Breast epithelium (tissue), 4 donors: ENCODE data around the gene GYS1. TPM values are rescaled to one million over a fixed set of nuclear protein-coding genes. Genes with fewer than 3 reads are reported as not detected.

ENCODE experiments used
- DNase-seq, 2 donors: peaks; one replicate each; pipeline ENCODE4 v3.0.0-alpha.2; 2019; ENCODE audit warnings: low spot score in 2 of 2
- H3K27ac ChIP-seq, 2 donors: fragments of 200-600 bp; sonication (generic) in 1 of 2; one replicate each; pipeline ENCODE4 v1.5.1; 2016 to 2019; ENCODE audit warnings: mild to moderate bottlenecking in 1 of 2
- H3K27me3 ChIP-seq, 2 donors: fragments of 200-600 bp; sonication (generic) in 1 of 2; one replicate each; pipeline versions ENCODE4 v1.5.1 to v1.6.0; 2017 to 2019; ENCODE audit warnings: control low read depth in 1 of 2, mild to moderate bottlenecking in 1 of 2
- H3K36me3 ChIP-seq: fragments of 200-600 bp; one replicate; pipeline ENCODE4 v1.5.1; 2019
- H3K4me1 ChIP-seq, 2 donors: fragments of 200-600 bp; sonication (generic); one replicate each; pipeline ENCODE4 v1.5.1; 2016 to 2019; ENCODE audit warnings: control low read depth in 1 of 2
- H3K4me3 ChIP-seq, 3 donors: fragments of 200-600 bp; sonication (generic); 1 replicate in 2 of 3; 2 replicates in 1 of 3; pipeline ENCODE4 v1.5.1; 2016 to 2019; ENCODE audit warnings: mild to moderate bottlenecking in 3 of 3, moderate library complexity in 2 of 3
- H3K9me3 ChIP-seq, 2 donors: fragments of 200-600 bp; sonication (generic) in 1 of 2; one replicate each; pipeline ENCODE4 v1.5.1; 2016 to 2019; ENCODE audit warnings: control low read depth in 1 of 2
- CTCF ChIP-seq, 3 donors: fragments of 450-650 bp; IDR thresholded peaks; one replicate each; pipeline ENCODE4 v1.5.1; 2016 to 2017; ENCODE audit warnings: antibody characterized with exemption in 3 of 3, mild to moderate bottlenecking in 3 of 3, moderate library complexity in 3 of 3
- POLR2AphosphoS5 ChIP-seq, 3 donors: sonication (generic); formaldehyde crosslinking; IDR thresholded peaks; one replicate each; pipeline ENCODE4 v1.6.1; 2017; ENCODE audit warnings: antibody characterized with exemption in 3 of 3
- intact Hi-C: fragments of 100-400 bp; cut with DNase I; formaldehyde crosslinking; loops from one replicate; pipeline ENCODE4 v1.15.1; 2023; ENCODE audit warnings: low total_unique reads
- total RNA-seq, 3 donors: library from RNA; depleted of rRNA; stranded (reverse); fragments of >200 nt; gene quantifications; one replicate each; pipeline ENCODE4 v1.1.0, GENCODE V29; 2016

The GYS1 gene
- total RNA-seq, 3 donors from 2014 or later: 24.0 to 26.4 (median 24.6) TPM

DNA sequence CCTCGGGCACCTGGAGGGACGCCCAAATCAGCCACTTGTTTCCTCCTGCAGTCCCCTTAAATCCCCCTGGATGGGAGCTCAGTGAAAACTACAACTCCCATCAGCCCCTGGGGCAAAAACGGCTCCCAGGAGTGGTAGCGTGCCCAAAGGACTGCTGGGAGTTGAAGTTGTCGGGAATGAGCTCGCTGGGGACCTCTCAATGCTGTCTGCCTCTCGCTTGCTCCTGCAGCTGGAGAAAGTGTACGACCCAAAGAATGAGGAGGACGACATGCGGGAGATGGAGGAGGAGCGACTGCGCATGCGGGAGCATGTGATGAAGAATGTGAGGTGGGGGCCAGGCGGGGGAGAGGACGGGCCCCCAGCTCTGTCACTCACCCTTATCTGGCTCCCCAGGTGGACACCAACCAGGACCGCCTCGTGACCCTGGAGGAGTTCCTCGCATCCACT lies 74.3 kb downstream of the GYS1 start:
- Histone ChIP-seq H3K4me3 (no peak overlapping the region), H3K27ac (no peak overlapping the region), H3K36me3 (no peaks in the 10 kb centered on the region), H3K9me3 (no peaks in the 10 kb centered on the region), H3K27me3 (no peaks in the 10 kb centered on the region), H3K4me1 (no peaks in the 10 kb centered on the region)
- TF ChIP-seq CTCF (IDR thresholded peaks at IDR 0.05): no peak
- no peak for TF ChIP-seq POLR2AphosphoS5 (IDR thresholded peaks at IDR 0.05)
- intact Hi-C loops: no loop called here
- DNase-seq: no peak

Other genes with a start within 250 kb of the GYS1 start
- under 1 TPM in 1 of 3 donors, not detected in 2; 0.29 TPM for gene IZUMO1, start 246.4 kb downstream of the GYS1 start, total RNA-seq
- 1 to 10 TPM in 2 of 3 donors, under 1 TPM in 1; 0.48 to 6.2 (median 3.1) TPM for gene FUT1, start 240.7 kb downstream of the GYS1 start, total RNA-seq
- gene FGF21, start 237.8 kb downstream of the GYS1 start, total RNA-seq: not detected
- gene BCAT2, start 182.3 kb downstream of the GYS1 start, total RNA-seq: 10 to 100 TPM; 26.9 to 49.0 (median 28.8) TPM
- 10 to 100 TPM; 13.1 to 18.6 (median 14.6) TPM for gene HSD17B14, start 156.8 kb downstream of the GYS1 start, total RNA-seq
- 10 to 100 TPM in 2 of 3 donors, 1 to 10 TPM in 1; 6.4 to 25.6 (median 22.4) TPM for gene PLEKHA4, start 124.7 kb downstream of the GYS1 start, total RNA-seq
- gene PPP1R15A, start 120.9 kb downstream of the GYS1 start, total RNA-seq: 10 to 100 TPM; 59.6 to 74.2 (median 65.4) TPM
- under 1 TPM in 2 of 3 donors, not detected in 1; 0.48 to 0.73 TPM for gene TULP2, start 94.6 kb downstream of the GYS1 start, total RNA-seq
- gene NUCB1, start 93.0 kb downstream of the GYS1 start, total RNA-seq: 100 to 1,000 TPM; 131 to 333 (median 223) TPM
- gene DHDH, start 59.6 kb downstream of the GYS1 start, total RNA-seq: 1 to 10 TPM in 1 of 3 donors, under 1 TPM in 1, not detected in 1; 0.96 to 1.3 TPM
- 10 to 100 TPM; 34.2 to 56.0 (median 36.0) TPM for gene BAX, start 38.4 kb downstream of the GYS1 start, total RNA-seq
- over 10,000 TPM in 1 of 3 donors, 1,000 to 10,000 TPM in 2; 3,861 to 12,429 (median 4,028) TPM for gene FTL, start 28.0 kb downstream of the GYS1 start, total RNA-seq
- 100 to 1,000 TPM in 1 of 3 donors, 10 to 100 TPM in 2; 74.1 to 104 (median 84.0) TPM for gene RUVBL2, start 578 bp upstream of the GYS1 start, total RNA-seq
- gene LHB, start 23.8 kb upstream of the GYS1 start, total RNA-seq: not detected
- not detected for gene CGB3, start 31.0 kb upstream of the GYS1 start, total RNA-seq
- gene CGB2, start 38.6 kb upstream of the GYS1 start, total RNA-seq: not detected
- not detected for gene CGB1, start 43.6 kb upstream of the GYS1 start, total RNA-seq
- not detected for gene CGB5, start 50.5 kb upstream of the GYS1 start, total RNA-seq
- not detected for gene CGB8, start 55.8 kb upstream of the GYS1 start, total RNA-seq
- gene CGB7, start 64.4 kb upstream of the GYS1 start, total RNA-seq: 1 to 10 TPM in 1 of 3 donors, under 1 TPM in 1, not detected in 1; 0.15 to 2.0 TPM
- 1 to 10 TPM in 2 of 3 donors, not detected in 1; 3.9 to 6.4 TPM for gene NTF4, start 71.5 kb upstream of the GYS1 start, total RNA-seq
- not detected for gene KCNA7, start 79.4 kb upstream of the GYS1 start, total RNA-seq
- gene SNRNP70, start 92.1 kb upstream of the GYS1 start, total RNA-seq: 100 to 1,000 TPM; 222 to 444 (median 316) TPM
- gene LIN7B, start 121.1 kb upstream of the GYS1 start, total RNA-seq: 10 to 100 TPM in 2 of 3 donors, 1 to 10 TPM in 1; 8.5 to 17.6 (median 11.8) TPM
- 1 to 10 TPM; 3.8 to 5.7 (median 4.6) TPM for gene C19orf73, start 125.8 kb upstream of the GYS1 start, total RNA-seq
- gene PPFIA3, start 126.2 kb upstream of the GYS1 start, total RNA-seq: 1 to 10 TPM; 3.4 to 6.2 (median 3.4) TPM
- 1 to 10 TPM in 2 of 3 donors, under 1 TPM in 1; 0.88 to 2.7 (median 1.3) TPM for gene HRC, start 162.1 kb upstream of the GYS1 start, total RNA-seq
- gene TRPM4, start 164.5 kb upstream of the GYS1 start, total RNA-seq: 10 to 100 TPM; 13.1 to 34.0 (median 24.3) TPM